CD4-positive, alpha-beta T cell (primary cell): ENCODE results near the gene NFE2. TPM values are rescaled to one million over a fixed set of nuclear protein-coding genes. Genes with fewer than 3 reads are reported as not detected.
A peak's percentile ranks its signal among the peaks of the same experiment; 100 is the strongest.

ENCODE experiments used
- ATAC-seq: fragments of 200-7000 bp; cut with Tn5 transposase; one replicate; pipeline ENCODE4 v1.10.0; 2022; ENCODE audit warnings: mild to moderate bottlenecking; ENCODE audit not compliant: poor library complexity
- CTCF ChIA-PET: fragments of 350-600 bp; sonication (Branson Sonifier 250); formaldehyde crosslinking; loops from one replicate; lab custom pipeline; 2021; ENCODE audit warnings: antibody characterized with exemption, inconsistent platforms; lab: Charles Lee
- POLR2A ChIA-PET: fragments of 350-600 bp; sonication (Branson Sonifier 250); formaldehyde crosslinking; loops from one replicate; lab custom pipeline; 2021; ENCODE audit warnings: antibody characterized with exemption, inconsistent platforms; lab: Charles Lee
- DNase-seq, 14 experiments: peaks; one replicate each; pipeline ENCODE4 v3.0.0-alpha.2; 2013 to 2020; ENCODE audit warnings: mixed read lengths in 2 of 14
- H3K27ac ChIP-seq, 2 donors: one replicate each; pipeline versions ENCODE4 v1.5.1 to v1.7.0; 2013; ENCODE audit warnings: low read length in 2 of 2, low read depth in 1 of 2, mild to moderate bottlenecking in 1 of 2
- H3K27me3 ChIP-seq, 2 experiments: 1 replicate in 1 of 2; 2 replicates in 1 of 2; pipeline versions ENCODE4 v1.6.1 to v1.7.0; 2013; ENCODE audit warnings: low read length in 2 of 2, control low read depth in 1 of 2, mild to moderate bottlenecking in 1 of 2, moderate library complexity in 1 of 2; ENCODE audit not compliant: insufficient read depth in 2 of 2, control insufficient read depth in 1 of 2
- H3K36me3 ChIP-seq: one replicate; pipeline ENCODE4 v1.6.1; 2013; ENCODE audit warnings: low read length, control low read depth; ENCODE audit not compliant: insufficient read depth
- H3K4me1 ChIP-seq: one replicate; pipeline ENCODE4 v1.6.1; 2013; ENCODE audit warnings: low read length, control low read depth; ENCODE audit not compliant: insufficient read depth
- H3K4me3 ChIP-seq: one replicate; pipeline ENCODE4 v1.5.1; 2013; ENCODE audit warnings: mild to moderate bottlenecking, low read length, moderate library complexity
- H3K9me3 ChIP-seq, 2 experiments: 1 replicate in 1 of 2; 2 replicates in 1 of 2; pipeline versions ENCODE4 v1.6.1 to v1.7.0; 2013; ENCODE audit warnings: low read length in 2 of 2, mild to moderate bottlenecking in 2 of 2, control low read depth in 1 of 2, moderate library complexity in 1 of 2; ENCODE audit not compliant: control insufficient read depth in 1 of 2, insufficient read depth in 1 of 2
- H3K27ac Mint-ChIP-seq: one replicate; pipeline ENCODE4 v1.8.0; 2020; ENCODE audit warnings: mixed read lengths
- H3K27me3 Mint-ChIP-seq: one replicate; pipeline ENCODE4 v1.8.0; 2021; ENCODE audit warnings: mixed read lengths
- H3K36me3 Mint-ChIP-seq: one replicate; pipeline ENCODE4 v1.8.0; 2021; ENCODE audit warnings: low read depth, mixed read lengths
- H3K4me1 Mint-ChIP-seq: one replicate; pipeline ENCODE4 v1.8.0; 2021; ENCODE audit warnings: low read depth, mixed read lengths
- H3K4me3 Mint-ChIP-seq: one replicate; pipeline ENCODE4 v1.8.0; 2020; ENCODE audit warnings: mild to moderate bottlenecking, mixed read lengths
- H3K9me3 Mint-ChIP-seq: one replicate; pipeline ENCODE4 v1.8.0; 2020; ENCODE audit warnings: mixed read lengths
- intact Hi-C, 2 experiments: fragments of 100-400 bp; cut with DNase I in 1 of 2; cut with micrococcal nuclease in 1 of 2; formaldehyde crosslinking; loops; one replicate each; pipeline versions ENCODE4 v1.15.1 to v1.9.0; 2023 to 2025; cut with DNase I, micrococcal nuclease
- total RNA-seq, 174 experiments: library from RNA in 2 of 174; stranded (reverse) in 2 of 174; gene quantifications; one replicate each; pipeline ENCODE4 v1.2.3 and lab custom pipeline; 2021 to 2026
- TF ChIP-seq, protein P1 (sequence below): fragments of 200-600 bp; IDR thresholded peaks from one replicate; pipeline ENCODE4 v1.8.0; 2022; ENCODE audit warnings: antibody characterized with exemption, mild to moderate bottlenecking

The NFE2 gene
- total RNA-seq, 2 experiments from 2014 or later, result 0.20 TPM; not detected in 1

GRCh38 chr12:54294152-54294952 lies 6.5 kb downstream of the NFE2 start:
- TF ChIP-seq, protein P1, sequence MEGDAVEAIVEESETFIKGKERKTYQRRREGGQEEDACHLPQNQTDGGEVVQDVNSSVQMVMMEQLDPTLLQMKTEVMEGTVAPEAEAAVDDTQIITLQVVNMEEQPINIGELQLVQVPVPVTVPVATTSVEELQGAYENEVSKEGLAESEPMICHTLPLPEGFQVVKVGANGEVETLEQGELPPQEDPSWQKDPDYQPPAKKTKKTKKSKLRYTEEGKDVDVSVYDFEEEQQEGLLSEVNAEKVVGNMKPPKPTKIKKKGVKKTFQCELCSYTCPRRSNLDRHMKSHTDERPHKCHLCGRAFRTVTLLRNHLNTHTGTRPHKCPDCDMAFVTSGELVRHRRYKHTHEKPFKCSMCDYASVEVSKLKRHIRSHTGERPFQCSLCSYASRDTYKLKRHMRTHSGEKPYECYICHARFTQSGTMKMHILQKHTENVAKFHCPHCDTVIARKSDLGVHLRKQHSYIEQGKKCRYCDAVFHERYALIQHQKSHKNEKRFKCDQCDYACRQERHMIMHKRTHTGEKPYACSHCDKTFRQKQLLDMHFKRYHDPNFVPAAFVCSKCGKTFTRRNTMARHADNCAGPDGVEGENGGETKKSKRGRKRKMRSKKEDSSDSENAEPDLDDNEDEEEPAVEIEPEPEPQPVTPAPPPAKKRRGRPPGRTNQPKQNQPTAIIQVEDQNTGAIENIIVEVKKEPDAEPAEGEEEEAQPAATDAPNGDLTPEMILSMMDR, result peak; percentile 71
- no peak overlapping the region for H3K4me3 Mint-ChIP-seq
- Histone ChIP-seq H3K36me3 (peaks cover 3% of the 10 kb centered on the region), H3K9me3 (no peaks in the 10 kb centered on the region), H3K27me3 (peaks cover 1 to 3% of the 10 kb centered on the region in 2 experiments), H3K27ac (no peak overlapping the region), H3K4me1 (peaks cover 9% of the 10 kb centered on the region), H3K4me3 (no peak overlapping the region)
- H3K27ac Mint-ChIP-seq, result no peak overlapping the region
- intact Hi-C loops, result loop anchor here (1.0 to 2.0 kb wide), 3 partner anchors 66 to 74 kb away; no protein-coding TSS in a partner anchor
- peaks cover 6% of the 10 kb centered on the region for H3K4me1 Mint-ChIP-seq
- peaks cover 10% of the 10 kb centered on the region for H3K27me3 Mint-ChIP-seq
- POLR2A ChIA-PET, result interaction anchor here (1.0 to 6.4 kb wide), 5 partner anchors 10 to 66 kb away, joined by 3 to 54 read pairs (median 5); partner anchors contain the start of genes CBX5, COPZ1 and HNRNPA1
- no peaks in the 10 kb centered on the region for H3K36me3 Mint-ChIP-seq
- CTCF ChIA-PET, result interaction anchor here (0.8 to 2.3 kb wide), 10 partner anchors 8 to 85 kb away, joined by 3 to 7 read pairs (median 3); partner anchors contain the start of gene COPZ1
- peak in 13 of 14 experiments; percentile 35 to 74 (median 53) for DNase-seq
- H3K9me3 Mint-ChIP-seq, result no peaks in the 10 kb centered on the region
- peak; percentile 72 for ATAC-seq

- H3K36me3 Mint-ChIP-seq, result peaks cover 4% of the 10 kb centered on the region
- Histone ChIP-seq H3K9me3 (no peaks in the 10 kb centered on the region), H3K4me3 (no peak overlapping the region), H3K36me3 (peaks cover 9% of the 10 kb centered on the region), H3K27me3 (no peaks in the 10 kb centered on the region), H3K4me1 (peaks cover 3% of the 10 kb centered on the region), H3K27ac (no peak overlapping the region)
- DNase-seq (no peak), ATAC-seq (no peak)
- no peak overlapping the region for H3K27ac Mint-ChIP-seq
- H3K4me3 Mint-ChIP-seq, result no peak overlapping the region
- ChIA-PET CTCF (interaction anchor here (1.1 to 2.3 kb wide), 5 partner anchors 14 to 86 kb away, joined by 3 to 7 read pairs (median 4); partner anchors contain the start of gene COPZ1), POLR2A (interaction anchor here (0.8 to 6.4 kb wide), 5 partner anchors 8 to 67 kb away, joined by 3 to 54 read pairs (median 5); partner anchors contain the start of genes CBX5, HNRNPA1 and NFE2)
- H3K4me1 Mint-ChIP-seq, result peaks cover 3% of the 10 kb centered on the region
- intact Hi-C loops, result no loop called here
- H3K9me3 Mint-ChIP-seq, result no peaks in the 10 kb centered on the region
- TF ChIP-seq, protein P1, result no peak
- H3K27me3 Mint-ChIP-seq, result peaks cover 4% of the 10 kb centered on the region
Measured at GRCh38 chr12:54292931-54293241, 7.9 kb downstream of the NFE2 start.

- no peaks in the 10 kb centered on the region for H3K4me1 ChIP-seq
Measured at GRCh38 chr12:54292083-54292930, 8.5 kb downstream of the NFE2 start.

More at GRCh38 chr12:54292083-54292930, 8.5 kb downstream of the NFE2 start:
- ChIA-PET POLR2A (interaction anchor here (1.1 to 6.4 kb wide), 4 partner anchors 9 to 67 kb away, joined by 4 to 54 read pairs (median 6); partner anchors contain the start of genes CBX5, HNRNPA1 and NFE2), CTCF (interaction anchor here (1.1 to 1.9 kb wide), 5 partner anchors 32 to 87 kb away, joined by 4 to 7 read pairs (median 6); partner anchors contain the start of gene COPZ1)
- no peaks in the 10 kb centered on the region for H3K9me3 Mint-ChIP-seq
- Histone ChIP-seq H3K4me3 (no peak overlapping the region), H3K36me3 (peaks cover 15% of the 10 kb centered on the region), H3K9me3 (no peaks in the 10 kb centered on the region), H3K27ac (no peak overlapping the region), H3K27me3 (no peaks in the 10 kb centered on the region)
- TF ChIP-seq, protein P1, result no peak
- intact Hi-C loops, result no loop called here
- peaks cover 4% of the 10 kb centered on the region for H3K27me3 Mint-ChIP-seq
- peaks cover 4% of the 10 kb centered on the region for H3K36me3 Mint-ChIP-seq
- no peak for DNase-seq
- no peak for ATAC-seq
- H3K4me3 Mint-ChIP-seq, result no peak overlapping the region
- H3K27ac Mint-ChIP-seq, result no peak overlapping the region
- H3K4me1 Mint-ChIP-seq, result no peaks in the 10 kb centered on the region
